ENCODE results near the gene TUBB.

The TUBB gene

DNA sequence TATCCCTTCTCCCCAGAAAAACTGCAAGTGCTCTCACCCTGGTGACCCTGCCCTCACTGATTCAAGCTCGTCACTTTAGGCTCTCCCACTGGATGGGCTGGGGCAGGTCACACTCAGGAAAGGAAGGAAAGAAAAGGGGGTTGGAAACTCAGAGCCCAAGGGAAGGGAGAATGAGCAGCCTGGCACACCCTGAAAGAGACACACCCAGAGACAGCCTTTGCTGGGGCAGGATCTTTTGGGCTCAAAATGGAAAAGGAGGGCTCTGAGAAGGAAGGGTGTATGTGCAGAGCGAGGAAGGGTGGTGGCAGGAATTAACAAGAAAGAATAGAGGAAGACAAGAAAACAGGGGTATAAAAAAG is 36.2 kb upstream of the TUBB start:
- H3K4me3 ChIP-seq (ENCODE audit: low read depth, low read length) = peak overlapping the region; percentile 8
- no peaks in the 10 kb centered on the region for H3K27me3 ChIP-seq (ENCODE audit: insufficient read depth, low read depth, severe bottlenecking)
- peaks cover 71% of the 10 kb centered on the region for H3K36me3 ChIP-seq
- peak overlapping the region; percentile 90 for H3K27ac ChIP-seq
- TF ChIP-seq, protein P1, sequence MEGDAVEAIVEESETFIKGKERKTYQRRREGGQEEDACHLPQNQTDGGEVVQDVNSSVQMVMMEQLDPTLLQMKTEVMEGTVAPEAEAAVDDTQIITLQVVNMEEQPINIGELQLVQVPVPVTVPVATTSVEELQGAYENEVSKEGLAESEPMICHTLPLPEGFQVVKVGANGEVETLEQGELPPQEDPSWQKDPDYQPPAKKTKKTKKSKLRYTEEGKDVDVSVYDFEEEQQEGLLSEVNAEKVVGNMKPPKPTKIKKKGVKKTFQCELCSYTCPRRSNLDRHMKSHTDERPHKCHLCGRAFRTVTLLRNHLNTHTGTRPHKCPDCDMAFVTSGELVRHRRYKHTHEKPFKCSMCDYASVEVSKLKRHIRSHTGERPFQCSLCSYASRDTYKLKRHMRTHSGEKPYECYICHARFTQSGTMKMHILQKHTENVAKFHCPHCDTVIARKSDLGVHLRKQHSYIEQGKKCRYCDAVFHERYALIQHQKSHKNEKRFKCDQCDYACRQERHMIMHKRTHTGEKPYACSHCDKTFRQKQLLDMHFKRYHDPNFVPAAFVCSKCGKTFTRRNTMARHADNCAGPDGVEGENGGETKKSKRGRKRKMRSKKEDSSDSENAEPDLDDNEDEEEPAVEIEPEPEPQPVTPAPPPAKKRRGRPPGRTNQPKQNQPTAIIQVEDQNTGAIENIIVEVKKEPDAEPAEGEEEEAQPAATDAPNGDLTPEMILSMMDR (IDR thresholded peaks at IDR 0.05; ENCODE audit: low read depth, low read length) = no peak
- no peaks in the 10 kb centered on the region for H3K9me3 ChIP-seq (ENCODE audit: severe bottlenecking)
- DNase-seq = no peak

DNA sequence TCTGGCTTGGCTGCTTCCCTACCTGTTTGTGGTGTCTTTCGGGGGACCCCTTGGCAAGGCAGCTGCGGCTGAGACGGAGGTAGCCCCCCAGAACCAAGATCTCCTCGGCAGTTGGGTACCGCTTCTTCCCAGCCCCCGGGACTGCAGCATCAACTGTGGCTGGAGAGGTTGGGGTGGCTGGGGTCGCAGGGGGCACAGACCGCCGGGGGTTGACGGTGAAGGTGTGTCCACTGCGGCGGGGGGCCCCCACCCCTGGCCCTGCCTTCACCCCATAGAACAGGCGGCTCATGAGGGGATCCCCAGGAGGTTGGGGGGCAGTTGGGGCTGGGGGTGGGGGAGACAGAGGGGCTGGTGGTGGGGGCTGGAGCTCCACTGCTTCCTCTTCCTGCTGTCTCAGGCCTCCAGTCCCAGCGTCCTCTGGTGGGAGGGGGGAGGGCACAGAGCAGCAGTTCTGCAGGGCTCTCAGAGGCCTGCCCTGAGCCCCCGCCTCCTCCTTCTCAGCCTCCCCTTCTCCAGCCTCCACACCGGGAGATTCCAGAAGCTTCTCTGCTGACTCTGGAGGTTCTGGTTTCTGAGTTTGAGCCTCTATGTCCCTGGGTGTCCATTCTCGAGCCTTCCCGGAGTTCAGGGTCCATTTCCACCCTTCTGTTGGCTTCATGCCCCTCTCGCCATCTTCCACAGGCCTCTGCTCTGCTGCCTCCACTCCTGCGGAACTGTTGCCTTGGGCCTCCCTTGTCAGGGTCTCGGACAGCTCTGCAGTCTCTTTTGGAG is 35.6 kb upstream of the TUBB start:
- Histone ChIP-seq H3K9me3 (ENCODE audit: severe bottlenecking) (no peaks in the 10 kb centered on the region), H3K4me3 (ENCODE audit: low read depth, low read length) (peak overlapping the region; percentile 8; the same call in 1 of the 2 replicates), H3K27me3 (ENCODE audit: insufficient read depth, low read depth, severe bottlenecking) (no peaks in the 10 kb centered on the region), H3K36me3 (peaks cover 69% of the 10 kb centered on the region), H3K27ac (peak overlapping the region; percentile 98)
- TF ChIP-seq, protein P1 (IDR thresholded peaks at IDR 0.05; ENCODE audit: low read depth, low read length) = no peak
- no peak for DNase-seq

DNA sequence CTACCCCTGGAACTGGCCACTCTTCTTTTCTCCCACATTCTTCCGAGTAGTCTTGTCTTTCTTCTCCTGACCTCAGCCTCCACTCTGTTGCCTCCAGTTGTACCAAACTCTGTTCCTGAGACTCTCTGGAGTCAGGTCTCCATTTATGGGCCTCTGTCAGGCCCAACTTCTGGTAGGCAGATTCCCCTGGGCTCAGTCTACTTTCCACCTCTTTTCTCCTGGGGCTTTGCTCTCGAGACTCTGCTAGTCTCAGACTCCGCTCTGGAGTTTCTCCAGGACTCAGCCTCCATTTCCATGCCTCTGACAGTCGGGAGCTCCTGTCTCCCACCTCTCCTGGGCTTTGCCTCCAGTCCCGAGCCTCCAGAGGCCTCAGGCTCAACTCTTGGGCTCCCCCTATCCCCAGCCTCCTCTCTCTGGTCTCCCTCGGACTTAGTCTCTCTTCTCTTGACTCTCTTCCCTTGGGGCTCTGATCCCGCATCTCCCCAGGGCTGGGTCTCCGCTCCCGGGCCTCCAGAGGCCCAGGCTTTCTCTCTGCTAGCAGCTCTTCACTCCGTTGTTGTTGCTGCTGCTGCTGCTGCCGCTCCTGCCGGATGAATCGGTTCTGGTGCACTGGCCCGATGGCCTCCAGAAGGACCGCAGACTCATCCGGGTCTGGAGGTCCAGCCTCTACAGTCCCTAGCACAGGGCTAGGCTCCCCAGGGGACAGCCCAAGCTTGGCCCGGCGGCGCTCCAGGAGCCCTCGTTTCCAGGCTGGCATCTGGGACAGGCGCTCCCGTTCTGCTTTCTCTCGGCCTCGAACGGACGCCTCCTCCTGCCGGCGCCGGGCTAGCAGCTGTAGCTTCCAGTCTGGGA is 34.8 kb upstream of the TUBB start:
- peaks cover 64% of the 10 kb centered on the region for H3K36me3 ChIP-seq
- peak overlapping the region; percentile 77 for H3K4me3 ChIP-seq (ENCODE audit: low read depth, low read length)
- H3K9me3 ChIP-seq (ENCODE audit: severe bottlenecking) = no peaks in the 10 kb centered on the region
- TF ChIP-seq, protein P1 (IDR thresholded peaks at IDR 0.05; ENCODE audit: low read depth, low read length) = peak; percentile 36
- peak overlapping the region; percentile 98 for H3K27ac ChIP-seq
- no peaks in the 10 kb centered on the region for H3K27me3 ChIP-seq (ENCODE audit: insufficient read depth, low read depth, severe bottlenecking)
- no peak for DNase-seq

DNA sequence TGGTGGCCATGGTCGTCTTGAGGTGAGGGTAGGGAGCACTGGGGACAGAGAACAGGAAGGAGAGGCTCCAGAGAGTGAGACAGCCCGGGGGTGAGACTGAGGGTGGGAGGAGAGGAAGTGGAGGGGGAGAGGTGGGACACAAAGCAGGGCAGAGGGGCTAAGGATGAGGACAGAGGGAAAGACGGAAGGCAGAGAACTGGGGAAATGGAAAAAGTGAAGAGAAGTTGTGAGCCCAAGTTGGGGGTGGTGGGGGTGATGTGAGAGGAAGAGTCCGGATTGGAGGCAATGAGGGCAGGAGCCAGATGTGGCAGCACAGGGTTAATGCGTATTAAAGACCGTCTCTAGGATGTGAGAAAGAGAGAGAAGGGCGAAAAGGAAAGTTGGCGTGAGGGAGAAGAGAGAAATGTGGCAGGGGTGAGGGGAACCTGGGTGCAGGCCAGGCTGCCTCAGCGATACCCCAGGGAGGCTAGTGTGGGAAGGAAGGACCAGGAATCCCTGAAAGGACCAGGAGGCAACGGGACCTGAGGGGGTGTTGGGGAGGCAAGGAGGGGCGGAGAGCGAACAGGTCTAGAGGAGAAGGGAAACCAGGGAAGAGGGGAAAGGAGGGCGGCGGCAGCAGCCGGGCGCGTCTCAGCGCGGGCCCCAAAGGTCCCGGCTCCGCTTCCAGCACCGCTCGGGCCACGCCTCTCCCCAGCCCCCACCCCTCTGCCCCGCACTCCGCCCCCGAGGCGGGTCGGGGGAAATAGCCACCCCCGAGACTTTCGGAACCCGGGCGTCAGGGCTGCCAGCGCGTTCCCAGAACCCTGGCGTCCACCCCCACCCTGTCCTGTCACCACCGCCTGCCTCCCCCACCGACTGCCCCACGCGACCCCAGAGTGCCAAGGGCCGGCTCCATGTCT is 33.9 kb upstream of the TUBB start, which contains the start of gene PPP1R18:
Gene PPP1R18 (minus strand): TSS at position 637 of the 899 bp plus-strand sequence. CDS start 627 bp downstream, at position 10.
- Histone ChIP-seq H3K4me3 (ENCODE audit: low read depth, low read length) (peak within 1 kb of the TSS; percentile 77), H3K36me3 (peaks cover 57% of the 10 kb centered on the region), H3K9me3 (ENCODE audit: severe bottlenecking) (no peaks in the 10 kb centered on the region), H3K27ac (peak within 1 kb of the TSS; percentile 98), H3K27me3 (ENCODE audit: insufficient read depth, low read depth, severe bottlenecking) (no peaks in the 10 kb centered on the region)
- DNase-seq = peak; percentile 83
- TF ChIP-seq, protein P1 (IDR thresholded peaks at IDR 0.05; ENCODE audit: low read depth, low read length) = no peak

DNA sequence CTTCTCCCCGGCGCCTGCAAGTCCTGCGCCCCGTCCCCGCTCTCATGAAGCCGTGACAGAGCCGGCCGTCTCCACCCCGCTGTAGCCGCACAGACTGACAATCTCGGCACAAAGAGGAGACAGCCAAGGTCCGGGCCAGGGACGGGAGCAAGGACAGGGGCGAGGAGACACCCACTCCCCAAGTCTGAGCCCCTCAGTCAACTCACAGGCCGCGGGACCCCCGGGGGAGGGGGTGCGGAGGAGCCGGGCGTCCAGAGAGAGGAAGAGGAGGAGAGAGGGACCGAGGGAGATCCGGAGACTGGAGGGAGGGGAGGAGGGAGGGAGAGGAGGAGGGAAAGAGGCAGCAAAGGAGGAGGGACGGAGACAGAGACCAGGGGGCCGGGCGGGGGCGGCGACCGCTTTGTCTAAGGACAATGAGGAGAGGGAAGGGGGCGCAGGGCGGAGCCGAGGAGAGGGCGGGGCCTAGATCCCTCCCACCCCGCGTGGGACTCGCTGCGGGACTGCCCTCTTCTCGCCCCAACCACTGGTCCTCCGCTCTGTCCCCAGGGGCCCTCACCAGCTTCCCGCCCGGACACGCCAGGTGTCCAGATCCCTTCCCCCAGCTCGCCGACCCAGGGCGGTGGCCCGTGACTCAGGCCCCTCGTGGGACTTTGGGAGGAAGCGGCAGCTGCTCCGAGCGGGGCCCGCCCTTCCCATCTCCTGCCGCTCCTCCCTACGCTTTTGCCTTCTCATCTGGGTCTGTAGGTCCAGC is 33.1 kb upstream of the TUBB start:
- Histone ChIP-seq H3K36me3 (peaks cover 48% of the 10 kb centered on the region), H3K9me3 (ENCODE audit: severe bottlenecking) (no peaks in the 10 kb centered on the region), H3K27me3 (ENCODE audit: insufficient read depth, low read depth, severe bottlenecking) (no peaks in the 10 kb centered on the region), H3K4me3 (ENCODE audit: low read depth, low read length) (peak overlapping the region; percentile 77), H3K27ac (peak overlapping the region; percentile 98)
- peak; percentile 100 for DNase-seq
- TF ChIP-seq, protein P1 (IDR thresholded peaks at IDR 0.05; ENCODE audit: low read depth, low read length) = no peak
